Adipocyte (in vitro differentiated cells): ENCODE measurements around the gene CXCL10.

Source experiments
- DNase-seq: peaks from one replicate; pipeline ENCODE4 v3.0.0-alpha.2; 2015; ENCODE audit warnings: low read depth
- H3K27me3 ChIP-seq: replicated peaks from 2 replicates; pipeline ENCODE4 v1.7.0; 2013; ENCODE audit warnings: mild to moderate bottlenecking, low read length, moderate library complexity; ENCODE audit not compliant: control insufficient read depth, insufficient read depth
- H3K36me3 ChIP-seq: 2 replicates; pipeline ENCODE4 v1.7.0; 2013; ENCODE audit warnings: low read length, mild to moderate bottlenecking, moderate library complexity; ENCODE audit not compliant: control insufficient read depth, insufficient read depth, severe bottlenecking
- H3K4me1 ChIP-seq: 2 replicates; pipeline ENCODE4 v1.7.0; 2013; ENCODE audit warnings: mild to moderate bottlenecking, low read length, moderate library complexity; ENCODE audit not compliant: control insufficient read depth, insufficient read depth
- H3K4me3 ChIP-seq: 2 replicates; pipeline ENCODE4 v1.7.0; 2013; ENCODE audit warnings: mild to moderate bottlenecking, low read length, moderate library complexity
- H3K9ac ChIP-seq: 2 replicates; pipeline ENCODE4 v1.7.0; 2013; ENCODE audit warnings: mild to moderate bottlenecking, low read length, moderate library complexity
- H3K9me3 ChIP-seq: 2 replicates; pipeline ENCODE4 v1.7.0; 2013; ENCODE audit warnings: mild to moderate bottlenecking, low read length, moderate library complexity; ENCODE audit not compliant: control insufficient read depth

CXCL10 gene

DNA sequence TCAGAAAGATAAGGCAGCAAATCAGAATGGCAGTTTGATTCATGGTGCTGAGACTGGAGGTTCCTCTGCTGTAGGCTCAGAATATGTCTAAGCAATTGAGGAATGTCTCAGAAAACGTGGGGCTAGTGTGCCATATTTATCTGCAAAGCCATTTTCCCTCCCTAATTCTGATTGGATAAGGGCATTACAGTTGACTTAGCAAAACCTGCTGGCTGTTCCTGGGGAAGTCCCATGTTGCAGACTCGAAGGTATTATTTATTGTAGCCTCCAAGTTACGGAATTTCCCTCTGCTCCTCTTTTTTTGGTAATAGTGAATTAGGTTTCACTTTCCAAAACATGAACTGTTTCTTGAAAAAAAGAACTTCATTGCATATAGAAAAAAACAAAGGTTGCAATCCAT lies at the start of gene CXCL10:
Gene CXCL10, minus strand, starts transcription at position 109 of the 400 bp plus-strand sequence. Its CDS starts 66 bp downstream, at position 43.
- no peak for DNase-seq
- Histone ChIP-seq H3K4me1 (peaks cover 5% of the 10 kb centered on the region), H3K36me3 (no peaks in the 10 kb centered on the region), H3K4me3 (no peak within 1 kb of the TSS), H3K9me3 (no peaks in the 10 kb centered on the region), H3K9ac (no peak within 1 kb of the TSS), H3K27me3 (no peaks in the 10 kb centered on the region)

DNA sequence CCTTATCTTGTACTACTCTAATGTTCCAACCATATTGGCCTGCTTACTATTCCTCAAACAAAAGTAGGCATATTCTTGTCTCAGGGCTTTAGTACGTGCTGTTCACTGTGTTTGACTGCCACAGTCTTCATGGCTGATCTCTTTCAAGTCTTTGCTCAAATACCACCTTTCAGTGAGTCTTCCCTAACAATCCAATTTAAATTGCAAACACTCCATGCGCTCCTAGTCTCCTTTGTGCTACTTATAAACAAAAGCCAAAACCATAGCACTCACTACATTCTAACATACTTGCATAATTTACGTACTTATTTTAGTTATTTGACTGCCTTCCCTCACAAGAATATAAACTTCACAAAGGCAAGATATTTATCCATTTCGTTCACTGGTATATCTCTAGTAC lies 49.5 kb upstream of the CXCL10 start:
- Histone ChIP-seq H3K36me3 (no peaks in the 10 kb centered on the region), H3K9me3 (no peaks in the 10 kb centered on the region)
- DNase-seq: no peak

DNA sequence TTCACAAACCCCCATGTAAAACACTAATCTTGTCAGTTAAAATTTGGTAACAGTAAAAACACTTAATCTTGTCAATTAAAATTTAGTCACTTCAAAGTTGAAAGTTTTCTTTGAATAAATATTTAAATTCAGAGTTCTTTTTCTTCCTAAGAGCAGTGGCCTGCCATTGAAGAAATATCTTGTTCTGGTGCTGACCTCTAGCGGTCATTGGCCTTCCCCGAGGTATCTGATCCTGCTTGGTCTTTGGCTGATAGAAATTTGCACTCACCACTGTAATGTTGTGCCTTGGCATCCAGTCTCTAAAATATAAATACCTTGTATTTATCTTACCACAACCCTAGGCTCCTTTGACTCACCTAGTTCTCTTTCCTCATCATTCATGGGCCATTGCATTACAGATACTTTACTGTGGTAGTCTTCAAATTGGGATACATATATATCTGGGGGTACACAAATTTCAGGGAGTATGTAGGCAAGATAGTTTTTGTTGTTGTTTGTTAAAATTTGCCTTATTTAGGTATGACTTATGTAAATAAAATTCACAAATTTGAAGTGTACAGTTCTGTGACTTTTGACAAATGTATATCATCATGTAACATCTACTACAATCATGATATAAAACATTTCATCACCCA lies 44.5 kb upstream of the CXCL10 start:
- peak; percentile 90 for DNase-seq
- Histone ChIP-seq H3K9ac (no peak overlapping the region), H3K9me3 (no peaks in the 10 kb centered on the region), H3K27me3 (no peaks in the 10 kb centered on the region), H3K4me1 (no peaks in the 10 kb centered on the region), H3K4me3 (no peak overlapping the region), H3K36me3 (no peaks in the 10 kb centered on the region)

More for the DNA sequence above, 49.5 kb upstream of the CXCL10 start:
- Histone ChIP-seq H3K4me1 (peaks cover 4% of the 10 kb centered on the region), H3K4me3 (no peak overlapping the region), H3K9ac (no peak overlapping the region), H3K27me3 (no peaks in the 10 kb centered on the region)

DNA sequence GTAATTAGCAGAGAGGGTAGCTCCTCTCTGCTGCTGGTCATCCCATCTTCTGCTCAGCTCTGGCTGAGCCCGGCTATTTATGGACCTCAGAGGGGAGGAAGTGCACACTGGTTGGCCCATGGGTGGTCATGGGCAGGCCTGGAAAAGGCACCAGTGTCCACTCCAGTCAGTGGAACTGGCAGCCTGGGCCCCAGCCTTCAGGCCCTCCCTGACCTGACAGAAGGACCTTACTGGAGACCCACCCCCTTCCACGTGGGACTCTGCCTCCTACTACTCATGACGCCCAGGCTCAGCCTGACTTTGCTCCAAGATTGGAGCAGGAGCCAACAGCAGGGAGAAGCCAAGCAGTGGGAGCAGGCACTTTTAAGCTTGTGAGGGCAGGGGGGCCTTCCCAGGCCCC lies 43.2 kb upstream of the CXCL10 start:
- Histone ChIP-seq H3K9me3 (no peaks in the 10 kb centered on the region), H3K36me3 (no peaks in the 10 kb centered on the region), H3K9ac (no peak overlapping the region), H3K4me1 (no peaks in the 10 kb centered on the region), H3K4me3 (no peak overlapping the region), H3K27me3 (no peaks in the 10 kb centered on the region)
- DNase-seq: no peak

DNA sequence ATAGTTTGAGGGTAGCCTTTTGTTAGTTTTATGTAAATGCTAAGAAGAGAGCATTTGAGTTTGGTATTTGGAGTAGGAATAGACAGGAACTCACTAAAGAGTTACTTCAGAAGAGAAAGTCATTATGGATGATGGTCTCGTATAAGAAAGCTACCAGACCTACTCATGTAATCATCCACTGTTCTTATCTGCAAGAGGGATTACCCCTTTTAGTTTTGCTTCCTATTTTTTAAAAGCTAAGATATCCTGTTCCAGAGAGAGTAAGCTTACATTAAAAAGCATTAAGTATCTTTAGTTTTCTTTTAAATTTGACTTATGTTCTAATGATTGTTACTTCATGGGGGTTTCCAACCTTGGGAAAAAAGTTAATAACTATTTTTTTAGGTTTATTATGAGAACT lies 38.7 kb upstream of the CXCL10 start:
- Histone ChIP-seq H3K4me3 (no peak overlapping the region), H3K4me1 (no peaks in the 10 kb centered on the region), H3K36me3 (no peaks in the 10 kb centered on the region), H3K9ac (no peak overlapping the region), H3K9me3 (no peaks in the 10 kb centered on the region), H3K27me3 (no peaks in the 10 kb centered on the region)
- DNase-seq: no peak

DNA sequence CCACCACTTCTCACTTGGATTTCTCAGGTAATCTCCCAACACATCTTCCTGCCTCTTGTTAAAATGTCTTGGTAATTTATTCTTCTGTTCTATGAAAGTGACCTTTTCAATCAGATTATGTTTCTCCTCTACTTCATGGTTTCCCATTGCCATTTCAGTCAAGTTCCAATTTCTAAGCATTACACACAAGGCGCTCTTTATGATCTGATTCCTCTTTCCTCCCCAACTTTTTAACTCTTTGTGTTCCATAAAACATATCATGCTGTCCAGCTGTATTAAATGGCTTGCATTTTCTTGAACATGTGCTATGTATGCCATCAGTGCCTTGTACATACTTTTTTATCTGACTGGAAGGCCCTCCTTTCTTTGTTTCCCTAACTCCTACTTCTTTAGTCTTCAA lies 38.1 kb upstream of the CXCL10 start:
- Histone ChIP-seq H3K9ac (no peak overlapping the region), H3K4me1 (no peaks in the 10 kb centered on the region), H3K9me3 (no peaks in the 10 kb centered on the region), H3K27me3 (peaks cover under 1% of the 10 kb centered on the region), H3K4me3 (no peak overlapping the region), H3K36me3 (no peaks in the 10 kb centered on the region)
- no peak for DNase-seq

DNA sequence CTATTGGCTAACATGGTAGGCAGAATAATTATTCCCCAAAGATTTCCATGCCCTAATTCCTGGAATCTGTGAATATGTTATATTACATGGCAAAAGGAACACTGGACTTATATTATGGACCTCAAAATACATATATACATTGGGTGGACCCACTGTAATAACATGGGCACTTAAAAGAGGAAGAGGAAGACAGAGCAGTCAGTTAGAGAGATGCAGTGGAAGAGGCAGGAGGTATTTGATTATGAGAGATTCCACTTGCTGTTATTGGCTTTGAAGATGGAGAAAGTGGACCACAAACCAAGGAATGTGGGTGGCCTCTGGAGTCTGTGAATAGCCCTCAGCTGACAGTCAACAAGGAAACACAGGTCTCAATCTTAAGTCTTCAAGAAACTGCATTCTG lies 37.2 kb upstream of the CXCL10 start:
- Histone ChIP-seq H3K9me3 (no peaks in the 10 kb centered on the region), H3K9ac (no peak overlapping the region), H3K4me1 (no peaks in the 10 kb centered on the region), H3K27me3 (peaks cover 7% of the 10 kb centered on the region), H3K36me3 (no peaks in the 10 kb centered on the region), H3K4me3 (no peak overlapping the region)
- DNase-seq: no peak

DNA sequence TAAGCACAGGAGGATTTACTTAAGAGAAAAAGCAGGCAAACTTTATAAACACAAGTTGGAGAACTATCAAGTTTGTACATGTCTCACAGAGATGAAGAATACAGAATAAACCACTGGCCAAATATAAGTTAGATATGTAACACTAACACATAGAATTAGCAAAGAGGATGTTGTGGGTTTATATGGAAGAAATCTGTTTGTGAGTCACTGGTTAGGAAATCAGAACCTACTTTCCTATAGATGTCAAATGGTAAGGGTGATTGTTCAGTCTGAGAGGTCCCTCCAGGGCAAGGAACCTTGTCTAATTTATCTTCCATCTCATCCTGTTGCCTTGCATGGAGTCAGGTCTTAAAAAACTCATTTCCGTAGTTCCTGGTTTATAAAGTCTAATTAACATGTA lies 36.5 kb upstream of the CXCL10 start:
- H3K4me1 ChIP-seq: no peaks in the 10 kb centered on the region
- no peak for DNase-seq
- peaks cover 10% of the 10 kb centered on the region for H3K27me3 ChIP-seq
- no peak overlapping the region for H3K9ac ChIP-seq
- H3K4me3 ChIP-seq: no peak overlapping the region
- H3K36me3 ChIP-seq: no peaks in the 10 kb centered on the region
- H3K9me3 ChIP-seq: no peaks in the 10 kb centered on the region

DNA sequence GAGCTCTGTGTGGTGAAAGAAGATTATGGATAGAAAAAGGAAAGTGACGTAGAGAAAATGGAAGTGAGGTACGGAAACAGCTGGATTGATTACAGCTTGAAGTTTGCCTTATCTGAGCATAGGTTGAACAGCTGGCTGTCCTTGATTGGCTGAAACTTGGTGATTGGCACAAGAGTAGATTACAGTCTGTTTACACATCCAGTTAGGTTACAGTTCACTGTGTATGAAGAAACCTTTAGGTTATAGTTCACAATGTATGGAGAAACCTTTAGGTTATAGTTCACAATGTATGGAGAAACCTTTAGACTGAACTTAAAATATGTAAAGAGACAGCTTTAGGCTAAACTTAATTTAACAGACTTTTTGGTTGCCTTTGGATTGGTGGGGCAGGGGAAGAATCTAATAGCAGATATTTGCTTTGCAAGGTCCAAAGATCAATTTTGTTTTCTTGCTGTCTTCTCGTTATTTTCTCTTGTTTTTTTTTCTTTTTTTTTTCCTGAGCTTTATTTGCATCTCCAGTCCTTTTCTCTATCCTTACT lies 35.7 kb upstream of the CXCL10 start:
- Histone ChIP-seq H3K27me3 (peaks cover 11% of the 10 kb centered on the region), H3K4me1 (no peaks in the 10 kb centered on the region), H3K4me3 (no peak overlapping the region), H3K9ac (no peak overlapping the region), H3K9me3 (no peaks in the 10 kb centered on the region), H3K36me3 (no peaks in the 10 kb centered on the region)
- DNase-seq: no peak

DNA sequence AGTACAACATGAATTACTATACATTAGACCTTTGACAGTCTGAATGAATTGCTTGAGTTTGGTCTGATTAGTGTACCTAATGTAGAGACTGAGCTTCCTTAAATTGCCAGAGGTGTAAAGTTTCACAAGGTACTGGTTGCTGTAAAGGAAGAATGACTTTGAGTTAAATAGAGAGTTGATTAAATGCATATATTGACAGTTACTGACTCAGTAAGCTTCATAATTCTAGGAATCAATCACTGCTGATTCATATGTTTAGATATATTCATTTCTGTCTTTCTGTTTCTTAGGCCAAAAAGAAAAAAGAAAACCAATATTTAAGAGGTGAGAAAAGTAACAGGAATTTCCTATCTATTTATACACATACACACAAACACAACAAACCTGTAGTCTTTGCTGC lies 35.0 kb upstream of the CXCL10 start:
- Histone ChIP-seq H3K9me3 (no peaks in the 10 kb centered on the region), H3K36me3 (no peaks in the 10 kb centered on the region), H3K9ac (no peak overlapping the region), H3K27me3 (peaks cover 11% of the 10 kb centered on the region), H3K4me1 (no peaks in the 10 kb centered on the region), H3K4me3 (no peak overlapping the region)
- DNase-seq: no peak

DNA sequence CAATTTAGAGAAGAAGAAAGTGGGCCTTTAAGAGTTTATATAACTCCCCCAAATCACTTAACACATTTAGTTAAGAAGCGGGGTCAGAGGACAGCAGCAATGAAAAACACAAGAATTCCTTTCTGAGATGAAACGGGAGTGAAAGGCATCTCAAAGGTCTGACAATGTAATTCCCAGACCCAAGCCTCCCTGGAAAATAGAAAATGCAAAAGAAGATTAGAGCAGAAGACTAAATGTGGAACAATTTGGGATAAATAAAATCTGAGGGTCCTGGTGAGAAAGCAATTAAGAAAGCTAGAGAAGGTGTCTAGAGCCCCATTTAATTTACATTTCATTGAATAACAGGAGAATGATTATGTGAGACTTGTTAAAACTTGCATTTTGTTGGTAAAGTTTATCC lies 32.1 kb upstream of the CXCL10 start:
- peaks cover 11% of the 10 kb centered on the region for H3K27me3 ChIP-seq
- no peaks in the 10 kb centered on the region for H3K9me3 ChIP-seq
- no peaks in the 10 kb centered on the region for H3K36me3 ChIP-seq
- DNase-seq: no peak
- no peak overlapping the region for H3K9ac ChIP-seq
- no peaks in the 10 kb centered on the region for H3K4me1 ChIP-seq
- no peak overlapping the region for H3K4me3 ChIP-seq

DNA sequence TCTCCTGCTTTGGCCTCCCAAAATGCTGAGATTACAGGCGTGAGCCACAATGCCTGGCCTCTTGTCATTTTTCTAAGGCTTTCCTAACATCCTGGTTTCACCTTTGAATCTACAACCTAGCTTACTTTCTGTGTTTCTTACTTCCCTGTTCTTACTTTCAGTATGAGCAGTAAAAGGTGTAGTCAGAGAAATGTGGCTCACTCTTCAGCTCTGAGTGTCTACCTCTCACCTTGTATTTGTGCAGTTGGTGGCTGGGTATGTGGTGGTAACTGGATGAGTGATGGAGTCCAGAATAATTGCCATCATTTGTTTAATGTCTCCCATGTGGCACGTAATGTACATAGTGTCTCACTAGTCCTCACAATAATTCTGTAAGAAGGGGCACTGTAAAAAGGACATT lies 31.7 kb upstream of the CXCL10 start:
- H3K9ac ChIP-seq: no peak overlapping the region
- H3K4me3 ChIP-seq: no peak overlapping the region
- H3K9me3 ChIP-seq: no peaks in the 10 kb centered on the region
- H3K4me1 ChIP-seq: no peaks in the 10 kb centered on the region
- peaks cover 11% of the 10 kb centered on the region for H3K27me3 ChIP-seq
- no peaks in the 10 kb centered on the region for H3K36me3 ChIP-seq
- DNase-seq: no peak
